ENCODE measurements around the gene KRTAP10-10. TPM values are rescaled to one million over a fixed set of nuclear protein-coding genes. Genes with fewer than 3 reads are reported as not detected.
"Not testable (repeated sequence)": the region's sequence is repeated elsewhere in the genome, so short reads cannot be mapped to it uniquely, and the experiment has no call there.

KRTAP10-10 gene
- total RNA-seq, 1 donor from 2014 or later, result not detected

DNA sequence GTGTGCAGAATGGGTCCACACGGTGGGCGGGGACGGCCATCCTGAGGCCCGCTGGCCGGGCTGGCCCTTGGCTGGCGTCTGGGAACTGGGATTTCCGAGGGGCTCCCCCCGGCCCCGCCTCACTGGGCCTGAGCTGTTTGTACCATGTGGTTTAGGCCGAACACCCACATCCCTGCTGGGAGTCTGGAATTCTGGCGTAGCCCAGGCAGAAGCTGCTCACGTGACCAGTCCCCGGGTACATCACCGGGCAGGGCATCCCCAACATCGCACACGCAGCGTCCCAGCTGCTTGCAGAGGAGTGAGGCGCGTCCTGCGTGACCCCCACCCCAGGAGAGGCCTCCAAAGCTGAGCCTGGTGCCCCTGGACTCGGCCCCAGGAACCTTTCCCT is 34.7 kb upstream of the KRTAP10-10 start:
- no peak for FAIRE-seq
- no peak for DNase-seq (ENCODE audit: low read depth)
- TF ChIP-seq CTCF (IDR thresholded peaks at IDR 0.05; ENCODE audit: insufficient read depth, low read length, severe bottlenecking), result no peak
- Histone ChIP-seq H3K27me3 (ENCODE audit: control insufficient read depth, insufficient read depth, low read length) (no peaks in the 10 kb centered on the region), H3K36me3 (ENCODE audit: control insufficient read depth, insufficient read depth, low read length) (no peaks in the 10 kb centered on the region), H3K4me3 (ENCODE audit: low read depth, low read length) (no peak overlapping the region)

- no peak for FAIRE-seq
- no peak overlapping the region for H3K4me3 ChIP-seq (ENCODE audit: low read depth, low read length)
- DNase-seq (ENCODE audit: low read depth), result no peak
- no peak for TF ChIP-seq CTCF (IDR thresholded peaks at IDR 0.05; ENCODE audit: insufficient read depth, low read length, severe bottlenecking)
- H3K36me3 ChIP-seq (ENCODE audit: control insufficient read depth, insufficient read depth, low read length), result no peaks in the 10 kb centered on the region
- no peaks in the 10 kb centered on the region for H3K27me3 ChIP-seq (ENCODE audit: control insufficient read depth, insufficient read depth, low read length)
Observed at GRCh38 chr21:44603109-44603875, 33.9 kb upstream of the KRTAP10-10 start.

DNA sequence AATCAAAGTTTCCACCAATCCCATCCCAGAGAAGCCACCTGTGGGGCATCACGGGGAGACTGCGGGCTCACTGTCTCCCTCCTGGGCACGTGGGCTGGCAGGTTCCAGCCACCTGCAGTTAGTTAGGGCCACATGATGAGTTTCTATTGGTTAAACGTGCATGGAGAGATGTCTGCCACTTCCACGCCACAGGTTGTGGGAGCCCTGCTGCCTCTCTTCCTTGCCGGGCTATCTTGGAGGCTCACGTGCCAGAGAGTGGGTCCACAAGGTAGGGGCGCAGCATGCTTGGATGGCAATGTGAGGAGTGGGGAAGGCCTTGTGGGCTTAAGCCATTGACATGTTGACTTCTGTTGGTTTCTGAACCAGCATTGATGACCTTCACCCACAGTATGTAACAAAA is 33.2 kb upstream of the KRTAP10-10 start:
- H3K27me3 ChIP-seq (ENCODE audit: control insufficient read depth, insufficient read depth, low read length), result no peaks in the 10 kb centered on the region

GRCh38 chr21:44606495-44606894 is 30.7 kb upstream of the KRTAP10-10 start:
- Histone ChIP-seq H3K36me3 (ENCODE audit: control insufficient read depth, insufficient read depth, low read length) (no peaks in the 10 kb centered on the region), H3K4me3 (ENCODE audit: low read depth, low read length) (no peak overlapping the region), H3K27me3 (ENCODE audit: control insufficient read depth, insufficient read depth, low read length) (no peaks in the 10 kb centered on the region)
- no peak for TF ChIP-seq CTCF (IDR thresholded peaks at IDR 0.05; ENCODE audit: insufficient read depth, low read length, severe bottlenecking)
- no peak for DNase-seq (ENCODE audit: low read depth)
- no peak for FAIRE-seq

More for the DNA sequence above, 33.2 kb upstream of the KRTAP10-10 start:
- no peak for TF ChIP-seq CTCF (IDR thresholded peaks at IDR 0.05; ENCODE audit: insufficient read depth, low read length, severe bottlenecking)
- Histone ChIP-seq H3K36me3 (ENCODE audit: control insufficient read depth, insufficient read depth, low read length) (no peaks in the 10 kb centered on the region), H3K4me3 (ENCODE audit: low read depth, low read length) (no peak overlapping the region)
- DNase-seq (ENCODE audit: low read depth) (no peak), FAIRE-seq (no peak)

GRCh38 chr21:44609193-44609592 is 28.0 kb upstream of the KRTAP10-10 start:
- Histone ChIP-seq H3K36me3 (ENCODE audit: control insufficient read depth, insufficient read depth, low read length) (no peaks in the 10 kb centered on the region), H3K4me3 (ENCODE audit: low read depth, low read length) (no peak overlapping the region), H3K27me3 (ENCODE audit: control insufficient read depth, insufficient read depth, low read length) (no peaks in the 10 kb centered on the region)
- FAIRE-seq, result no peak
- no peak for DNase-seq (ENCODE audit: low read depth)
- TF ChIP-seq CTCF (IDR thresholded peaks at IDR 0.05; ENCODE audit: insufficient read depth, low read length, severe bottlenecking), result no peak

GRCh38 chr21:44610157-44610843 is 26.9 kb upstream of the KRTAP10-10 start:
- H3K27me3 ChIP-seq (ENCODE audit: control insufficient read depth, insufficient read depth, low read length); DNase-seq (ENCODE audit: low read depth); H3K4me3 ChIP-seq (ENCODE audit: low read depth, low read length); H3K36me3 ChIP-seq (ENCODE audit: control insufficient read depth, insufficient read depth, low read length); FAIRE-seq: not testable (repeated sequence)

Data from bronchial epithelial cell (primary cell).